Activated CD4-positive, alpha-beta T cell treated with anti-CD3 and anti-CD28 coated beads for 36 hours (primary cell): ENCODE measurements around the gene STIM2. TPM values are rescaled to one million over a fixed set of nuclear protein-coding genes. Genes with fewer than 3 reads are reported as not detected.

Experiments used
- ATAC-seq: fragments of 200-7000 bp; cut with Tn5 transposase; one replicate; pipeline ENCODE4 v1.10.0; 2021; ENCODE audit warnings: mild to moderate bottlenecking, moderate library complexity
- CTCF ChIA-PET: fragments of 350-600 bp; sonication (Branson Sonifier 250); formaldehyde crosslinking; loops from one replicate; lab custom pipeline; 2021; ENCODE audit warnings: antibody characterized with exemption; lab: Charles Lee
- POLR2A ChIA-PET: fragments of 350-600 bp; sonication (Branson Sonifier 250); formaldehyde crosslinking; loops from one replicate; lab custom pipeline; 2021; ENCODE audit warnings: antibody characterized with exemption, inconsistent platforms; lab: Charles Lee
- DNase-seq: peaks from one replicate; pipeline ENCODE4 v3.0.0-alpha.2; 2020
- H3K27ac Mint-ChIP-seq: one replicate; pipeline ENCODE4 v1.8.0; 2021; ENCODE audit warnings: mixed read lengths
- H3K27me3 Mint-ChIP-seq: one replicate; pipeline ENCODE4 v1.8.0; 2021; ENCODE audit warnings: mixed read lengths
- H3K36me3 Mint-ChIP-seq: one replicate; pipeline ENCODE4 v1.8.0; 2021; ENCODE audit warnings: low read depth, mixed read lengths
- H3K4me1 Mint-ChIP-seq: one replicate; pipeline ENCODE4 v1.8.0; 2021; ENCODE audit warnings: mixed read lengths
- H3K4me3 Mint-ChIP-seq: one replicate; pipeline ENCODE4 v1.8.0; 2021; ENCODE audit warnings: mild to moderate bottlenecking, moderate library complexity, mixed read lengths
- H3K9me3 Mint-ChIP-seq: one replicate; pipeline ENCODE4 v1.8.0; 2021; ENCODE audit warnings: low read depth, mixed read lengths
- intact Hi-C, 2 experiments: fragments of 100-400 bp; cut with DNase I in 1 of 2; cut with micrococcal nuclease in 1 of 2; formaldehyde crosslinking; loops; one replicate each; pipeline versions ENCODE4 v1.14.2 to v1.15.1; 2022 to 2024; cut with DNase I, micrococcal nuclease
- total RNA-seq, 2 experiments: library from RNA; stranded (reverse); gene quantifications; one replicate each; pipeline ENCODE4 v1.2.3, GENCODE V29; 2021

STIM2 gene
- total RNA-seq, 2 experiments from 2014 or later, result 32.9 to 36.4 TPM

GRCh38 chr4:26999689-27000088 lies 139.0 kb downstream of the STIM2 start:
- intact Hi-C loops, result loop anchor here (5.0 to 10.0 kb wide), 7 partner anchors 252 to 1765 kb away; partner anchors contain the start of genes PI4K2B (in 1 of the 2) and TBC1D19 (in 1 of the 2)
- no peak overlapping the region for H3K27ac Mint-ChIP-seq
- DNase-seq (no peak), ATAC-seq (no peak)
- H3K36me3 Mint-ChIP-seq, result peaks cover 14% of the 10 kb centered on the region
- peaks cover 50% of the 10 kb centered on the region for H3K4me1 Mint-ChIP-seq
- POLR2A ChIA-PET, result no interaction called here
- H3K4me3 Mint-ChIP-seq, result no peak overlapping the region
- CTCF ChIA-PET, result interaction anchor here (0.8 to 1.8 kb wide), 5 partner anchors 11 to 113 kb away, joined by 3 to 6 read pairs (median 3); no protein-coding TSS in a partner anchor
- no peaks in the 10 kb centered on the region for H3K9me3 Mint-ChIP-seq
- H3K27me3 Mint-ChIP-seq, result no peaks in the 10 kb centered on the region

- POLR2A ChIA-PET, result no interaction called here
- peaks cover 15% of the 10 kb centered on the region for H3K36me3 Mint-ChIP-seq
- no peak overlapping the region for H3K4me3 Mint-ChIP-seq
- peaks cover 55% of the 10 kb centered on the region for H3K4me1 Mint-ChIP-seq
- DNase-seq (no peak), ATAC-seq (no peak)
- intact Hi-C loops, result loop anchor here (5.0 to 10.0 kb wide), 6 partner anchors 253 to 1145 kb away; partner anchors contain the start of gene TBC1D19 (in 1 of the 2)
- CTCF ChIA-PET, result interaction anchor here (0.8 to 7.7 kb wide), 6 partner anchors 8 to 127 kb away, joined by 3 to 41 read pairs (median 4); no protein-coding TSS in a partner anchor
- H3K27ac Mint-ChIP-seq, result no peak overlapping the region
- H3K27me3 Mint-ChIP-seq, result no peaks in the 10 kb centered on the region
- no peaks in the 10 kb centered on the region for H3K9me3 Mint-ChIP-seq
These were observed 139.5 kb downstream of the STIM2 start for GRCh38 chr4:27000122-27000521.

- no peak overlapping the region for H3K4me3 Mint-ChIP-seq
- POLR2A ChIA-PET, result interaction anchor here (0.7 kb wide), 1 partner anchor 124 kb away, joined by 3 read pairs; no protein-coding TSS in a partner anchor
- H3K4me1 Mint-ChIP-seq, result peaks cover 61% of the 10 kb centered on the region
- no peaks in the 10 kb centered on the region for H3K9me3 Mint-ChIP-seq
- CTCF ChIA-PET, result interaction anchor here (0.6 to 7.7 kb wide), 9 partner anchors 8 to 172 kb away, joined by 3 to 41 read pairs (median 4); no protein-coding TSS in a partner anchor
- DNase-seq (no peak), ATAC-seq (peak; percentile 53)
- peak overlapping the region; percentile 51 for H3K27ac Mint-ChIP-seq
- peaks cover 13% of the 10 kb centered on the region for H3K36me3 Mint-ChIP-seq
- H3K27me3 Mint-ChIP-seq, result no peaks in the 10 kb centered on the region
- intact Hi-C loops, result loop anchor here (5.0 to 10.0 kb wide), 6 partner anchors 254 to 1146 kb away; partner anchors contain the start of gene TBC1D19 (in 1 of the 2)
These were observed 140.2 kb downstream of the STIM2 start for GRCh38 chr4:27000820-27001219.

- H3K27ac Mint-ChIP-seq, result peak overlapping the region; percentile 31
- H3K4me3 Mint-ChIP-seq, result no peak overlapping the region
- intact Hi-C loops, result loop anchor here (2.0 to 10.0 kb wide), 7 partner anchors 43 to 1147 kb away; partner anchors contain the start of gene TBC1D19 (in 1 of the 2)
- ChIA-PET POLR2A (interaction anchor here (0.7 kb wide), 1 partner anchor 125 kb away, joined by 3 read pairs; no protein-coding TSS in a partner anchor), CTCF (interaction anchor here (0.6 to 7.7 kb wide), 9 partner anchors 9 to 173 kb away, joined by 3 to 41 read pairs (median 4); no protein-coding TSS in a partner anchor)
- peaks cover 66% of the 10 kb centered on the region for H3K4me1 Mint-ChIP-seq
- no peak for ATAC-seq
- H3K9me3 Mint-ChIP-seq, result no peaks in the 10 kb centered on the region
- H3K27me3 Mint-ChIP-seq, result no peaks in the 10 kb centered on the region
- peaks cover 14% of the 10 kb centered on the region for H3K36me3 Mint-ChIP-seq
- DNase-seq, result no peak
These were observed 140.9 kb downstream of the STIM2 start for GRCh38 chr4:27001398-27002164.

GRCh38 chr4:27003642-27004113 lies 143.0 kb downstream of the STIM2 start:
- Mint-ChIP-seq H3K4me1 (peaks cover 61% of the 10 kb centered on the region), H3K27me3 (no peaks in the 10 kb centered on the region), H3K4me3 (no peak overlapping the region), H3K36me3 (peaks cover 18% of the 10 kb centered on the region), H3K9me3 (no peaks in the 10 kb centered on the region), H3K27ac (peak overlapping the region; percentile 90)
- DNase-seq (peak; percentile 59), ATAC-seq (peak; percentile 87)
- ChIA-PET CTCF (interaction anchor here (0.7 to 7.7 kb wide), 4 partner anchors 11 to 722 kb away, joined by 3 to 41 read pairs (median 10); no protein-coding TSS in a partner anchor), POLR2A (interaction anchor here (0.6 to 1.0 kb wide), 4 partner anchors 44 to 148 kb away, joined by 3 to 16 read pairs (median 3); no protein-coding TSS in a partner anchor)
- intact Hi-C loops, result loop anchor here (1.0 to 10.0 kb wide), 12 partner anchors 9 to 1149 kb away; partner anchors contain the start of genes STIM2 (in 1 of the 2) and TBC1D19 (in 1 of the 2)

- Mint-ChIP-seq H3K9me3 (no peaks in the 10 kb centered on the region), H3K27me3 (no peaks in the 10 kb centered on the region), H3K27ac (no peak overlapping the region), H3K4me1 (peaks cover 62% of the 10 kb centered on the region), H3K36me3 (peaks cover 22% of the 10 kb centered on the region), H3K4me3 (no peak overlapping the region)
- ATAC-seq (no peak), DNase-seq (no peak)
- CTCF ChIA-PET, result interaction anchor here (1.1 to 7.7 kb wide), 6 partner anchors 13 to 548 kb away, joined by 3 to 41 read pairs (median 6); no protein-coding TSS in a partner anchor
- intact Hi-C loops, result loop anchor here (1.0 to 10.0 kb wide), 5 partner anchors 121 to 1151 kb away; partner anchors contain the start of gene STIM2 (in 1 of the 2)
- POLR2A ChIA-PET, result no interaction called here
These were observed 144.9 kb downstream of the STIM2 start for GRCh38 chr4:27005501-27005900.

GRCh38 chr4:27005905-27006590 lies 145.4 kb downstream of the STIM2 start:
- H3K36me3 Mint-ChIP-seq, result peaks cover 22% of the 10 kb centered on the region
- POLR2A ChIA-PET, result no interaction called here

GRCh38 chr4:27006646-27007045 lies 146.0 kb downstream of the STIM2 start:
- H3K27ac Mint-ChIP-seq, result peak overlapping the region; percentile 5
- POLR2A ChIA-PET, result no interaction called here
- intact Hi-C loops, result loop anchor here in 1 of 2 experiments (10.0 kb wide), 2 partner anchors 1072 to 1152 kb away; no protein-coding TSS in a partner anchor
- H3K4me3 Mint-ChIP-seq, result no peak overlapping the region
- ATAC-seq (no peak), DNase-seq (no peak)
- no peaks in the 10 kb centered on the region for H3K27me3 Mint-ChIP-seq
- no peaks in the 10 kb centered on the region for H3K9me3 Mint-ChIP-seq
- H3K4me1 Mint-ChIP-seq, result peaks cover 55% of the 10 kb centered on the region
- CTCF ChIA-PET, result interaction anchor here (0.6 to 7.7 kb wide), 13 partner anchors 12 to 548 kb away, joined by 3 to 41 read pairs (median 4); partner anchors contain the start of gene STIM2
- peaks cover 22% of the 10 kb centered on the region for H3K36me3 Mint-ChIP-seq

More at GRCh38 chr4:27005905-27006590, 145.4 kb downstream of the STIM2 start:
- Mint-ChIP-seq H3K4me1 (peaks cover 59% of the 10 kb centered on the region), H3K9me3 (no peaks in the 10 kb centered on the region), H3K4me3 (no peak overlapping the region), H3K27ac (peak overlapping the region; percentile 4), H3K27me3 (no peaks in the 10 kb centered on the region)
- no peak for ATAC-seq
- no peak for DNase-seq
- CTCF ChIA-PET, result interaction anchor here (0.6 to 7.7 kb wide), 10 partner anchors 13 to 548 kb away, joined by 3 to 41 read pairs (median 4); no protein-coding TSS in a partner anchor
- intact Hi-C loops, result loop anchor here (1.0 to 10.0 kb wide), 5 partner anchors 121 to 1151 kb away; partner anchors contain the start of gene STIM2 (in 1 of the 2)

- Mint-ChIP-seq H3K27ac (no peak overlapping the region), H3K27me3 (no peaks in the 10 kb centered on the region), H3K36me3 (peaks cover 22% of the 10 kb centered on the region), H3K4me3 (no peak overlapping the region), H3K4me1 (peaks cover 49% of the 10 kb centered on the region), H3K9me3 (no peaks in the 10 kb centered on the region)
- ATAC-seq, result no peak
- ChIA-PET POLR2A (interaction anchor here (0.8 kb wide), 1 partner anchor 1378 kb away, joined by 3 read pairs; no protein-coding TSS in a partner anchor), CTCF (interaction anchor here (0.6 to 7.7 kb wide), 10 partner anchors 12 to 1019 kb away, joined by 3 to 41 read pairs (median 4); partner anchors contain the start of gene STIM2)
- DNase-seq, result no peak
- intact Hi-C loops, result loop anchor here in 1 of 2 experiments (10.0 kb wide), 2 partner anchors 1073 to 1153 kb away; no protein-coding TSS in a partner anchor
These were observed 146.9 kb downstream of the STIM2 start for GRCh38 chr4:27007507-27007906.

- H3K4me3 Mint-ChIP-seq, result no peak overlapping the region
- H3K9me3 Mint-ChIP-seq, result no peaks in the 10 kb centered on the region
- ChIA-PET CTCF (interaction anchor here (1.5 to 2.0 kb wide), 3 partner anchors 15 to 142 kb away, joined by 5 to 7 read pairs (median 6); no protein-coding TSS in a partner anchor), POLR2A (no interaction called here)
- H3K36me3 Mint-ChIP-seq, result peaks cover 20% of the 10 kb centered on the region
- ATAC-seq (no peak), DNase-seq (no peak)
- H3K4me1 Mint-ChIP-seq, result peaks cover 39% of the 10 kb centered on the region
- no peak overlapping the region for H3K27ac Mint-ChIP-seq
- intact Hi-C loops, result loop anchor here in 1 of 2 experiments (2.0 to 10.0 kb wide), 3 partner anchors 426 to 1154 kb away; no protein-coding TSS in a partner anchor
- H3K27me3 Mint-ChIP-seq, result no peaks in the 10 kb centered on the region
These were observed 148.0 kb downstream of the STIM2 start for GRCh38 chr4:27008679-27009078.
